ENCODE results near the gene CDC42EP5.

Gene CDC42EP5

DNA sequence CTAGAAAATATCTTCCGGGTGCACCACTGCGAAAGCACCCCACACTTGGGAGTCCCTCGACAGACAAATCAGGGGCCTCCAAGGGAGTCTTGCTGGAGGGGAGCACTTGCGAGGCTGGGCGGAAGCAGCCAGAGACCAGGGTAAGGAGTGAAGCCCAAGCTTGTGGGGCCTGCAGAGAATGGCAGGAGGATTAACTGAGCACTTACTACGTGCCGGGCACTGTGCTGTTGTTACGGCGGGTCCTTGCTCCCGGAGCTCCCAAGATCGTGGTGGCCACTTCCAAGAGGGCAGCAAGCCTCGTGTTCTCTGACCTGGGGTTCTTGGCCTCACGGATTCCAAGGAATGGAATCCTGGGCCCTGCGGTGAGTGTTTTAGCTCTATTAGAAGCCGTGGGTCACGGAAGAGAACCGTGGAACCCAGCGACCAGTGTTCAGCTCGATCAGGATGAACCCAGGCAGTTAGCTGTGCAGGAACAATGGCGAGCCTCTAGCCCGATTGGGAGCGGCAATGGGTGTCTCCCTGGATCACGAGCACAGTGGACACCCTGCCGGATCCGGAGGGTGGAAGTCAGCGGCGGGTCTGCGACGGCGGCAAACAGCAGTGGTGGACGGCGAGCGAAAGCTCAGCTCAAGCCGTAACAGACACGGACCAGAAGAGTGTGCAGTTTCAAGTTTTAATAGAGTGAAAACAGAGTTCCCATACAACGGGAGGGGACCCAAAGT, 48.3 kb downstream of the CDC42EP5 start:
- DNase-seq, result no peak

DNA sequence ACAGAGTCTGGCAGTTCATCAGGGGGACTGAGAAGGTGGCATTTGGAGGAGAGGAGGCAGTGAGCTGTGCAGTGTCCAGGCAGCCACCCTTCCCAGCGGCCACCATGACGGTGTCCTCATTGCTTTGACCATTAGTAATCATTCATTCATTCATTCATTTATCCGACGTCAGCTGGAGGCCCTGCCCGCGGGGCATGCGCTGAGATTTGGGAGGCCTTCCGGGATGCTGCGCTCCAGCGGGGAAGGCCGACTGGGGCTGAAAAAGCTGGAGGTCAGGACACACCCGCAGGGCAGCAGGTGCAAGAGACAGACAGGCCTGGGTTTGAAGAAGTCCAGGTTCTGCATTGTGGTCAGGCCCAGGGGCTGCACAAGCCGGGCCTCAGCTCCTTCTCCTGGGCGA, 48.9 kb downstream of the CDC42EP5 start:
- DNase-seq, result no peak

DNA sequence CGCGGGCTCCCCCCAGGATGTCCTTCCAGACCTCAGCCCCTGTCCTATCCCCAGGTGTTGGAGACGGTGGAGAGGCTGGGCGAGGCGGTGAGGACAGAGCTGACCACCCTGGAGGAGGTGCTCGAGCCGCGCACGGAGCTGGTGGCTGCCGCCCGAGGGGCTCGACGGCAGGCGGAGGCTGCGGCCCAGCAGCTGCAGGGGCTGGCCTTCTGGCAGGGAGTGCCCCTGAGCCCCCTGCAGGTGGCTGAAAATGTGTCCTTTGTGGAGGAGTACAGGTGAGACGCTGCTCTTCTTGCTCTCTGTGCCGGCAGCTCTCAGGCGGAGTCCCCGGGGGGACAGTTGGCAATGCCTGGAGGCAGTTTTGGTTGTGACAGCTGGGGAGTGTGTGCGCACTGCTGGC, 51.0 kb downstream of the CDC42EP5 start:
- DNase-seq, result no peak

DNA sequence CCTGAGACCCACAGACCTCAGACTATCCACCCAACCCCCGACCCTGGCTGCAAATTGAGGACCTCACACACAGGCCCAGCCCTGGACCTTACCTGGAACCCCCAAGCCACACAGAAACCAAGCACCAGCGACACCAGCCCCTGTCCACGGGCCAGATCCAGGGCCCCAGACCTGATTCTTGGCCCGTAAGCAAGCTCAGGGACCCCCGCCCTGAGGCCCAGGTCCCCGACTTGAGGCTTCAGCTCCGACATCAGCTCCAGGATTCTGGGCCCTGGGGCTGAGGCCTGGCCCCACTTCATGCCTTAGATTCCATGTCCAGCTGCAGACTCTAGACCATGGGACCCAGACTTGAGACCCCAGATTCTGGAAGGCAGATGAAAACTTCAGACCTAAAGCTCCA, 51.6 kb downstream of the CDC42EP5 start:
- DNase-seq, result no peak

DNA sequence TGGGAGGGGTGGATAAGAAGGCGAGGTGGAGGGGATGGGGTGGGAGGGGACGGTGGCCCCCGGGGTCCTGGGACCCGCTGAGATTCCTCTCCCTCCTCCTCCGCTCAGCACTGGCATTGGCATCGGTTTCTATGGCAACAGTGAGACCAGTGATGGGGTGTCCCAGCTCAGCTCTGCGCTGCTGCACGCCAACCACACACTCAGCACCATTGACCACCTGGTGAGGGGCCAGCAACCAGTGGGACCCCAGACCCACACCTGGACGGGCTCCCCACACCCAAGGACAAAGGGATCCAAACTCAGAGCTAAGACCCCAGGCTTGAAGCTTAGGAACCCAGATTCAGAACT, 52.0 kb downstream of the CDC42EP5 start:
- DNase-seq, result no peak

DNA sequence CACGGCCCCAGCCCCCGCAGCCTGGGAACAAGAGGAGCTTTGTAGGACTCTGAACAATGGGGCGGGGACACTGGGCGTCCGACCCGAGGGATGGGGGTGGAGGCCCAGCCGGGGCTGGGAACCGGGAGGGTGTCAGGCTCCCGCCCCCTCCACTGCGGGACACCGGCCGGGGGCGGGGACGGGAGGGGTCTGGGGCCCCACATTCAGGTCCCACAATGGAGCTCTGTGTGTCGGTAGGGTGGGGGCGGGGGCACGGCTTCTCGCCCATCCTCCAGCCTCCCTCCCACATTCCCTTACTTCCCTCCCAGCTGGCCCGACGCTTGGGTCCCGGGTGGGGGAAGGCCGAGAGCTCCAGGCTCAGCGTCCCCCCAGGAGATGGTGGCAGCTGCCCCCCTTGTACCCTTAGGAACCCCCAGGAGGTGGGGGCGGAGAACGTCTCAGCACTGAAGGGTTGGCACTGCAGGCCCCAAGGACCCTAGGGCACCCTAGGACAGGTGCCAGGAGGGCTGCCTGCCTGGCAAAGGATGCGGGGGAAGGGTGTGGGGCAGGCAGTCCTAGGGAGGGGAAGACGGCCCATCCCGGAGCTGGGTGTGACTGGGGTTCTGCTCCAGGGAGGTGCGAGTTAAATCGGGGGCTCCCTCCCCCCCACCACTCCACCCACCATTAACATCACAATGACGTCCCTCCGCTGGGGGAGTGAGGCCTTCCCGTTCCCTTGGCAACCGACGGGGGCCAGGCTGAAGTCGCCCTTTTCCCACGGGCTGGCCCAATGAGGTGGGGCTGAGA, 52.5 kb downstream of the CDC42EP5 start:
- no peak for DNase-seq

DNA sequence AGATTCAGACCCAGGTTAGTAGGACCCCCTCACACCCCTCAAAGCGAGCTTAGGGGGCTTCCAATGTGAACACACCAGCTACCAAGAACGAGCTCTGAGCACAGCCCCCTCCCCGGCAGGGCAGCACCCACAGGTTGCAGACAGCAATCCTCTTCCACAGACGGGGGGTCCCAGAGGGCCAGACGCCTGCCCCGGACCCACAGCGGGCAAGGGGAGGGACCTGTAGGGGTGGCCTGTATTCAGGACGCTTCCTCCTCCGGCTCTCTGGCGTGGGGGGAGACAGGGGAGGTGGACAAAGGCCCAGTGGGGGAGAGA, 53.1 kb downstream of the CDC42EP5 start:
- DNase-seq, result no peak

DNA sequence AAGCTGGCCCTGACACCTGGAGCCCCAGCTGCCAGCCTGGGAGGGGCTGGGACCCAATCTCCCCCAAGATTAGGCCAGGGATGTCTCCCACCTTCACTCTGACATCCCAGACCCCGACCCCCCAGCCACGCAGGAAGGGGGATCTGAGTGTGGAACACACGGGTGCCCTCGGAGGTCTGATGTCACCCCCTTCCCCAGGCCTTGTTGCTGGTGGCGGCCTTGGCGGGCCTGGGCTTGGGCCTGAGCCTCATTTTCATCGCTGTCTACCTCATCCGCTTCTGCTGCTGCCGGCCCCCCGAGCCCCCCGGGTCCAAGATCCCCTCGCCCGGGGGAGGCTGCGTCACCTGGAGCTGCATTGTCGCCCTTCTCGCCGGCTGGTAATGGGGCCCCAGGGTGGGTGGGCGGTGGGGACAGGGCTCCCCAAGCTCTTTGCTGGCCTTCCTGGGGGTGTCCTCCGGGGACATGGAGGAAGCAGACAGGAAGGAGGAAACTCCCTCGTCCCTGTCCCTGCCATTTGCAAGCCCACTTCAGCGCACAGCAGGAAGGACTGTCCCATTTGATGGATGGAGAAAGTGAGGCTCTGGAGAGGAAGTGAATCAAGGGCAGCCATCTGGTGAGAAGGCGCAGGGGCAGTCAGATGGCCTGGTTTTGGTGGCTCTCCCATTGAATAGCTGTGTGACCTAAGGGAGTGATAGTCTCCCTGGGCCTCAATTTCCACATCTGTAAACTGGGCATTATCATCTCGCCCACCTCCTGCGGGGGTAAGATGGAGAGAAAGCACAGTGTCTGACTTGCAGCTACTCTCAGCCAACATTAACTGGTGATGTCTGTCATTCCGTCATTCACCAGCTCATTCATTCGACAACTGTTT, 53.9 kb downstream of the CDC42EP5 start:
- no peak for DNase-seq

DNA sequence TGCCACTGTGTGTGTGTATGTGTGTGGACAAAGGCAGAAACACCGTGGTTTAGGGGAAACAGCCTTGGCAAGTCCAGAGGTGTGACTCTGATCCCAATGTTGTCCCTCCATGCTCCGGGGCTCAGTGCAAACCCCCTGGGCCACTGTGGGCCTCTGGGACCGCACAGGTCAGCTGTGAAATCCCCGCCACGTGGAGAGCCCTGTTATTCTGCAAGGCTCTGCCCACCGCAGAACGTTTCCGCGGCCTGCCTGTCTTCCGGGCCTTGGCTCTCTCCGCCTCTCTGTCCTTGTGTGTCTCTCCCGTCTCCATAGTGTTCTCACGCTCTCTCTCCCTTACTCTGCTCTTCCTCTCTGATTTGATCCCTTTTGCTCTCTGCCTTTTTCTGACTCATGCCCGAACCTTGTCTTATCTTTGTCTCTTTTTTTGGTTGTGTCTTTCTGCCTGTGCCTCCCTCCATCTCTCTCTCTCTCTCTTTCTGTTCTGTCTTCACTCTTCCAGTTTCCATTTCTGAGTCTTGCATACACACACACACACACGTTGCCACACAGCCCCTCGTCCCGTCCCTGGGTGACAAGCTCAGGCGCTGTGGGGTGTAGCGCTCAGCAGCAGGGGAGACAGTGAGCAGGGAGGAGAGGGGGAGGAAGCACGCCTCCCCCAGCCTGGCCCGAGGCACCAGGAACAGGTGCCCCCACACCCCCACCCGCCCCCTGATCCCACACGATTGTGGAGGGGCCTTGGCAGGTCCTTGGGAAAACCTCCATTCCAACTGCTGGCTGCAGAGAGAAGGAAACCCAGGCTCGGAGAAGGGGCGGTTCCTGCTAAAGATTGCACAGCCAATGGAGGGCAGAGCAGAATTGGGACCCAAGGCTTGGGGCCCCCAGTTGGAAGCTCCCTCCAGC, 54.8 kb downstream of the CDC42EP5 start:
- DNase-seq, result no peak

DNA sequence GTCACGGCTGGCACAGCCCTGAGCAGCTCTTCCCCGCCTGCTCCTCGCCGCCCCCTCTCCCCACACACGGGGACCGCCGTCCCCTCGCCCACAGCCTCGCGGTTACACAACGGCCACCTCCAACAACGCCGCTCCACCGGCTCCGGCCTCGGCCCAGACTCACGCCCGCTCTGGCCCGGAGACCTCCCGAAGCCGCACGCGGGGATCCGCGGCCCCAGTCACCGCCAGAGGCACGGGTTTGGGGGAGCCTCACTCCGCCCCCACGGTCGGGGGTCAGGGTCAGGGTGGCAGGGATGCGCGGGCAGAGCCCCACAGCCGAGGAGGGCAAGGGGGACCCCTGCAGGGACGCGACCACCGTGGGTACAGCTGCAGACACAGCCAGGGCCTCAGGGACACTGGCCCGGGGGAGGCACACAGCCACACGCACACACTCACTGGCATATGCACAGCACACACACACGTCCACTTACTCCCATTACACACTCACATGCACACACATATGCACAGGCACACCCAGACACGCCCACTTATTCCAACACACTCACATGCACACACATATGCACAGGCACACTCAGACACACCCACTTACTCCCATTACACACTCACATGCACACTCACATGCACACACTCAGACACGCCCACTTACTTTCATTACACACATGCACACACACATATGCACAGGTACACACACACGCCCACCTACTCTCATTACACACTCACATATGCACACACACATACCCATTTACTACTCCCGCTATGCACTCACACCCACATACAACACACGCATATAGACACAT, 56.2 kb downstream of the CDC42EP5 start:
- DNase-seq, result no peak

DNA sequence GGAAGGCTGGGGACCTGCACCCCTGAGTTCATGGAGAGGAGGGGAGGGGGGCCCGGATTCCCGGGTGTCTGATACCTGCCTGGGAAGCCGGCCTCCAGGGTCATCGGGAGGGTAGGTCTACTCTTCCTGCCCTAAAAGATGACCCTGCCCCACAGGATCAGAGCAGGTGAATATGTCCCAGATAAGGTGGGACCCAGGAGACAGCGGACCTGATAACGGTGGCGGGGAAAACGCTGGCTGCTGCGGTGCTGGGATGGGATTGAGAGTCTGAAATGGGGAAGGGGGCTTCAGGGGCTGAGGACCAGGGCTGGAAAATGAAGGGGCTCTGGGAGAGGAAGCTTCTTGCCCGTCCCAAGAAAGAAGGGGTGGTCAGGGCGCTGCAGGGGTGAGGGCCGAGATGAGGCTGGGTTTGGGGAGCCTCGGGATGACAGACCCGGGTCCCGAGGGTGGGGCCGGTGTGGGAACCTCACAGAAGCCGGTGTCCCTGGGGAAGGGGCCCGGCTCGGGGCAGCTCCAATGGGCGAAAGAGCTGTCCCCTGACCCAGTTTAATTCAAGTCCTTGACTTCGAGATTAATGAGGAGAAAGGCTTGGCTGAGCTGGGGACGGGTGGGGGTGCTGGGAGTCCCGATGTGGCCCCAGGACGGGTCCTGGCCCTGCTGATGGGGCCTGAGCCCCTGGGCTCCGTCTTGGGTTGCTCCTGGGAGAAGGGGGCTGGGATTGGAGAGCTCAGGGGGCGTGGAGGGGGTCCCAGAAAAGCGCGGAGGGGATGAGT, 57.0 kb downstream of the CDC42EP5 start:
- DNase-seq, result no peak

DNA sequence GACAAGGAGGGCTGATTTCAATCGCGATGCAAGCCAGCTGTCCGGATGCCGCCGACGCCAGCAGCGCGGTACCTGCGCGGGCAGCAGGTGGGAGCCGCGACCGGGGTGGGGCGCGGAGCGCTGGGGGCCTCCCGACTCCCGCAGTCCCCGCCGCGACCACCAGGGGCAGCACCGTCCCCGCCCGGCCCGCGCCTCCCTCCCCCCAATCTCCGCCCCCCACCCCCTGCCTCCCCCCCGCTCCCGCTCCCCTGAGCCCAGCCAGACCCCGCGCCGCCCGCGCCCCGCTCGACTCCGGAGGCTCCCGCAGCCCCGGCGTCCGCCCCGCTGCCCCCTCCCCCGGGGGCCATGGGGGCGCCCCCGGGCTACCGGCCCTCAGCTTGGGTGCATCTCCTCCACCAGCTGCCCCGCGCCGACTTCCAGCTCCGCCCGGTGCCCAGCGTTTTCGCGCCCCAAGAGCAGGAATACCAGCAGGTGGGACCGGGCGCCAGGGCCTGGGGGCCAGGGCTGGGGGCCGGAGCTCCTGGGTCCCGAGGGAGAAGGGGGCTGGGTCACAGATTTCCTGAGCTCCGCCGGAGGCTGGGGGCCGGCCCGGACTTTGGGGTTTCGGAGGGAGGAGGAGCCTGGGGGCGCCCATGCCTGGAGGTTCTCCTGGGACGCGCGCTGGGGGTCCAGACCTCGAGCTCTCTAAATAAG, 57.7 kb downstream of the CDC42EP5 start, which contains the start of gene TTYH1:
Gene TTYH1 (plus strand): TSS at position 257 of the 693 bp plus-strand sequence. CDS start 89 bp downstream, at position 346.
- no peak for DNase-seq

Measured in NCI-H1436 (cell line).